Stimulated activated CD8-positive, alpha-beta memory T cell treated with anti-CD3 and anti-CD28 coated beads, Interleukin-12 subunit alpha, Interleukin-12 subunit beta, amount 100 ng/mL, for 24 hours (primary cell): Measurements from ENCODE around the gene CS.
A peak's percentile ranks its signal among the peaks of the same experiment; 100 is the strongest.

Experiments
- DNase-seq: peaks from one replicate; pipeline ENCODE4 v3.0.0-alpha.2; 2020; ENCODE audit errors: extremely low read depth

The CS gene

GRCh38 chr12:56247923-56248322 is 52.2 kb downstream of the CS start:
- no peak for DNase-seq

GRCh38 chr12:56244494-56244893 is 55.6 kb downstream of the CS start:
- DNase-seq: no peak

DNA sequence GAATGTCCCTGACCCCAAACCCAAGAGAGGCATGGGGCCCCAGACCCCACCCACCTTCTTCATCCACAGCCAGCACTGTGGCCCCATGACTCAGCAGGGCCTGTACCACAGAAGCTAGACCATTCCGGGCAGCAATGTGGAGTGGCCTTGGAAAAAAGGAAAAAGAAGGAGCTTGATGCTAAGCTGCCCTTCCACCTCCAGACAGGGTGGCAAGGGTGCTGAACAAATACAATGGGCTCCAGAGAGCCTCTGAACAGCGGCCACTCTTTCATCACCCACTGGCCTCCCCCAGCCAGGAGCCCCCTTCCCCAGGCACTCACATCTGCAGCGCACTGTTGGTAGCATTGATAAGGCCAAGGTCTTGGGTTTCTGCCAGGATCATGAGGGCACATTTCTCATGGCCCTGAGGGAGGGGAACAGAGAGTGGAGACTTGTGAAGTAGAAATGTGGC is 56.4 kb downstream of the CS start:
- no peak for DNase-seq

GRCh38 chr12:56242986-56243385 is 57.1 kb downstream of the CS start:
- no peak for DNase-seq

DNA sequence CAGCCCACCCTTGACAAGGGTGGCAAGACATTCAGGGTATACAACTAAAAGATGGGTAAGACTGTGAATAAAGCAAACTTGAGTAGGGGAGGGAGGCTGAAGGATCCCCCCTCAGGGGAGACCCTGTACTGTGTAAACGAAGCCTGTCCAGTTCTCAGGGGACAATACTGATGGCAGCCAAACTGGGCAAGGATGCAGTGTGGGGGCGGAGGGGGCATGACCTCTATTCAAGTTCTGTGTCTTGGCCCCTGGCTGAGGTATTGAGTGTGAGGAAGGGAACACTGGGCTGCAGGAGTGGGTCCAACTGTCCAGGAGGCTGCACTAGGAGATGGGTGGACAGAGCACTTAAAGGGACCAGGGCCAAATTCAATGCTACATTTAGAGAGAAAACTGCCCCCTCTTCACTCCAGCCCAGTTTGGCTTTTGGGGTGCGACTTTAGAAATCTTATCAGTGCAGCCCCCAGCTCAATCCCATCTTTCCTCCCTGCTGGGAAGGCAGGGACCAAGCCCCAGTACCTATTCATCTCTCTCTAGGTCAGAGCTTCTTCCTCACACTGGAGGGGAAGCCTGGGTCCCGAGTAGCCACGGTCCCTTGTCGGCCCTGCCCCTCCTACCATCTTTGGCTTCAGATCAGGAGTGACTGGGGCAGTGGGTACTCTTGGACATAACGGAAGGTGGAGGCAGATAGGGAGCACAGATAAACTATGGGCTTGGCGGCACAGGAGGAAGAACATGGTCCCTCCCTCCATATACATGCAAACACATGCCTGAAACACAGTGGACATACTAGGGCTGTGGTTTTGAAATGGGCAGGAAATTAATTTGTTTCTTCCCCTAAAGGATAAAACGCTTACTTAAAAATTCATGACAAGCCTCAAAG is 58.5 kb downstream of the CS start:
- no peak for DNase-seq

- DNase-seq: no peak
These were observed 62.6 kb downstream of the CS start for GRCh38 chr12:56237552-56237951.

GRCh38 chr12:56236985-56237384 is 63.1 kb downstream of the CS start:
- no peak for DNase-seq

DNA sequence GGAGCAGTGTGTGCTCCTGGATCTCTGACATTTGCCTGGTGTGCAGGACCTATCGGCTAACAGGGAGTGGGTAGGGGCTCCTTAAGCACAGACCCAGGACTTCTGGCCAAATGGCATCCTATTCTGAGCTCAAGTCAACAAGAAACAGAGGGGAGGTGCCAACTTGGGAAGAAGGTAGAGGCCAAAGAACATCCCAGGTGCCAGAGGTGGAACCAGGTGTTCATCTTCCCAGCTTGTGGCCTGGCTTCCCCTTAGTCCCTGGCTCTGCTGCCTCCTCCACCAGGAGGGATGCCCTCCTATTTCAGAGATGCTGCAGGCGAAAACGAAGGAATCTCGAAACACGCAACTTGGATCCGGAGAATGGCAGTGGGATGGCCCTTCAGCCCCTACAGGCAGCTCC is 64.0 kb downstream of the CS start:
- no peak for DNase-seq

GRCh38 chr12:56234746-56235436 is 65.2 kb downstream of the CS start:
- no peak for DNase-seq

DNA sequence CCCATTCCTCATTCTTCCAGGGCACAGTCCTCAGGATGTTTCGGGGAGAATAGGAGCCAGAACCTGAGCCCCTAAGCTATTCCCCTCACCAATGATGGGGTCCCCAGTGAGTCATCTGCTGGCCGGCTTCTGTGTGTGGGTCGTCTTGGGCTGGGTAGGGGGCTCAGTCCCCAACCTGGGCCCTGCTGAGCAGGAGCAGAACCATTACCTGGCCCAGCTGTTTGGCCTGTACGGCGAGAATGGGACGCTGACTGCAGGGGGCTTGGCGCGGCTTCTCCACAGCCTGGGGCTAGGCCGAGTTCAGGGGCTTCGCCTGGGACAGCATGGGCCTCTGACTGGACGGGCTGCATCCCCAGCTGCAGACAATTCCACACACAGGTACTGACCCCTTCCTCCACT is 68.9 kb downstream of the CS start:
- DNase-seq: no peak

- no peak for DNase-seq
These were observed 69.5 kb downstream of the CS start for GRCh38 chr12:56230432-56231183.

DNA sequence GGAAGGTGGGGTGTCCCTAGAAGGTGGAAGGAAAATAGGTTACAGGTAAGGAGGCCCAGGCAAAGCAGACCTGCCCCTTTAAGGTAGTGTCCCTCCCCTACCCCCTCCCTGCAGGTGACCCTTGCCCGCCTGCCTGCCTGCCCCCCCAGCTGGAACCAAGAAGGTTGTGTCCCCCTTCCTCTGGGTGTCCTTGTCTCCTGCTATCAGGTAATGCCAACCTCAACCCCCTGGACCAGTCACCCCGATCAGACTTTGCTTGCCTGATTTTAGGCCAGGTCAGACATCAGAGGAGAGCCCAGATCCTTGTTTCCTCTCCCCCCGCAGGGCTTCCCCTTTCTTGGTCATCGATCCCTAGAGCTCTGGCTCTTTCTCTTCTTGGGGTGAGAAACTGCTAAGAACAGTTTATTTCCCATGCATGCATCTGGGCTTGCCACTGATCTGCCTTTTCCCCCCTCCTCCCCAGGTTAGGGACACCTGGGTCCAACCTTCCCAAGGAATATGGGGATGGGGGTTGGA is 70.2 kb downstream of the CS start, which contains the start of gene SLC39A5:
Gene SLC39A5 (plus strand): TSS at position 136 of the 516 bp plus-strand sequence. CDS start 1,224 bp downstream, outside the sequence.
- no peak for DNase-seq

DNA sequence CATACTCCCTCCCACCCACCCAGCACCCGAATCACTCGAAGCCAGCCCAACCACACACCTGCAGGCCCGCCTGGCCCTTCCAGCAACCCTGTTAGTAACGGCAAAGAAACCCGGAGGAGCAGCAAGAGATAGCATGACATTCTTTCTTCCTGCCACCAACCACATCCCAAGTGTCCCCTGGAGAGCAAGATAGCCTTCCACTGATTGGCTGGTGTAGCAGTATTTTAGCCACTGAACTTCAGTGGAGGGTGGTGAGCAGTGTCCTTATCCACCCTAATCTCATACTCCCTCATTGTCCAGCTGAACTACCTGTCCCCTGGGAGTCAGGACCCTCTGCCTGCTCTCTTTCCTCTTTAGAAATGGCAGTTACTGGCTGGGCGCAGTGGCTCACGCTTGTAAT is 71.0 kb downstream of the CS start:
- DNase-seq: no peak

- no peak for DNase-seq
These were observed 75.2 kb downstream of the CS start for GRCh38 chr12:56224954-56225353.

DNA sequence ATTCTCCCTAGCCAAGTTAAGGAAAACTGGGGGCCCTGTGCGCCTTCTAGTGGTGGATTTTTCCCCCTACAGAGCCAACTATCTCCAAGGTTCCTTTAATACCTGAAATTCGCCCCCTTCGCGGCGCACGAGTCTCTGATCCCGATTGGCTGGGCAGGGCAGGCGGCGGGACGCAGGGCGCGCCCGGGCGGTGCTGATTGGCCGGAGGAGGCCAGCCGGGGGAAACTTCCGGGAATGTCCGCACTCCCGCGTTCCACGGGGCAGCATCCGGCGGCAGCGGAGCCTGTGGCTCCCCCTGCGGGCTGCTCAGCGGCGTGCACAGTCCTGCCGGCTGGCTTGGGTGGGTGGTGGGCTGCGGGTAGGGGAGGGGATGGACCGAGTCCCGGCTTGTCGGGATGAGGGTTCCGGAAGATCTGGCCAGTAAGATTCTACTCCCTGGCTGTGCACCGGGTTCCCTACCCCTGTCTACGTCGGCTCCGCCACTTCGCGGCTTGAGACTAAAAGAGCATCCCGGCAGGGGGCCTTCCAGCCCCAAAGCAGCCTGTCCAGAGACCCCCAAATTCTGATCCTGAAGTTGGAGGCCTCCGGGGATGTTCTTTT is 75.9 kb downstream of the CS start, which contains the start of gene NABP2:
Gene NABP2 (plus strand): TSS at position 241 of the 600 bp plus-strand sequence. CDS start 515 bp downstream, outside the sequence.
- peak; percentile 88 for DNase-seq

GRCh38 chr12:56223571-56224101 is 76.5 kb downstream of the CS start:
- DNase-seq: no peak

DNA sequence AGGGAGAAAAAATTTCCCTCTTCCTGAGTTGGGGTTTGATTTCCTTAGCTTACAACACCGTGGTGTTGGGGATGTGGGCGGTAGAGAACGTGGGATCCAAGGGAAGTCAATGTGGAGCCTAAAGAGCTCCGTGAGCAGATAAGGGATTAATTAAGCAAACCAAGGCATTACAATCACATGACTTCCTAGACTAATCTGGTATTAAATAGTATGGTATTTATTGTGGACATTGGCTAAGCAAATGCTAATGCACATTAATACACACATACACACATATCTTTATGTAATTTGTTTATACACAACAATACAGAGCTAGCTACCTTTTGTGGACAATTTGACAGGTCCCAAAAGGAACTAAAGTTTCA is 77.6 kb downstream of the CS start:
- DNase-seq: no peak

DNA sequence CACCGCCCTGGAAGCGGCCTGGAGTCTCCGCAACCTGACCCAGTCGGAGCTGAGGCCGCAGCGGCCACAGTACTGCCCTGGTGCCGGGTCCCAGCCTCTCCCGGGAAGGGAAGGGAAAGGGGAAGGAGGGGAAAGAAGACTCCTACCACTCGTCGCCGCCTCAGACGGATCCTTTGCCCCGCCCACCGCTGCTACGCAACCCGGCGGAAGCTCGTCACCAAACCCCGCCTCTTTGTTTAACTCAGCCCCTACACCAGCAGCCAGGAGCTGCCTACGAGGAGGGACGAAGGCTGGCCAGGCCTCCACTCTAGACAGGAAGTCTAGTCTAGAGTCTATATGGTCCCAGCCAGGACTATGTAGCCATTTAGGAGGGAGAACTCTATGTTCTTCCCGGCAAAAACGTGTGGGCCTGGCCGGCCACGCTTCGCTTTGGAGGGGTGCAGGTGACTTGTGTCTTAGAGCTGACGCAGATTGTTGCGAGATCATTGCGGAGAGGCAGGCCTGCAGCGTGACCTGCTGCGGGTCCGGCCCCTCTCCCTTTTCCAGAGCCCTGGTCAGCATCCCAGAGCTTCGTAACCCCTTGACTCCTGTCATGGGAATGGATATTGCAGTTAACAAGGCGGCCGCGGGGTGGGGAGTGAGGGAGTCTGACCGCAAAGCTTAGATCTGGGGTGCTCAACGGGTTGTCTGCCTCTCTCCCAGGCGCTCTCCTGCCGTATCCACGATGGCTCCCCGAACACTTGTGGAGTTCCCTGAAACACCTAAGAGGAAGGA is 78.2 kb downstream of the CS start, which contains the start of gene RNF41:
Gene RNF41 (minus strand): TSS at position 166 of the 774 bp plus-strand sequence. CDS start 7,875 bp downstream, outside the sequence.
- DNase-seq: peak; percentile 81
